ENCODE results near the gene CDT1. TPM values are rescaled to one million over a fixed set of nuclear protein-coding genes. Genes with fewer than 3 reads are reported as not detected.

Gene CDT1
- polyA plus RNA-seq, 3 donors: 11.3 to 23.2 (median 19.1) TPM

GRCh38 chr16:88841521-88842307, 38.1 kb downstream of the CDT1 start:
- DNase-seq (ENCODE audit: extremely low read depth in 1 of 11, low read depth in 9 of 11, low spot score in 4 of 11): no peak

GRCh38 chr16:88842308-88842756, 38.7 kb downstream of the CDT1 start:
- DNase-seq (ENCODE audit: extremely low read depth in 1 of 11, low read depth in 9 of 11, low spot score in 4 of 11): no peak

- no peak for DNase-seq (ENCODE audit: extremely low read depth in 1 of 11, low read depth in 9 of 11, low spot score in 4 of 11)
Measured at GRCh38 chr16:88842806-88843205, 39.2 kb downstream of the CDT1 start.

- no peak for DNase-seq (ENCODE audit: extremely low read depth in 1 of 11, low read depth in 9 of 11, low spot score in 4 of 11)
Measured at GRCh38 chr16:88843256-88843655, 39.7 kb downstream of the CDT1 start.

- no peak for DNase-seq (ENCODE audit: extremely low read depth in 1 of 11, low read depth in 9 of 11, low spot score in 4 of 11)
Measured at GRCh38 chr16:88844419-88845036, 40.9 kb downstream of the CDT1 start.

- DNase-seq (ENCODE audit: extremely low read depth in 1 of 11, low read depth in 9 of 11, low spot score in 4 of 11): no peak
Measured at GRCh38 chr16:88846088-88846487, 42.5 kb downstream of the CDT1 start.

- DNase-seq (ENCODE audit: extremely low read depth in 1 of 11, low read depth in 9 of 11, low spot score in 4 of 11): no peak
Measured at GRCh38 chr16:88847654-88848053, 44.1 kb downstream of the CDT1 start.

- DNase-seq (ENCODE audit: extremely low read depth in 1 of 11, low read depth in 9 of 11, low spot score in 4 of 11): no peak
Measured at GRCh38 chr16:88848557-88848956, 45.0 kb downstream of the CDT1 start.

- no peak for DNase-seq (ENCODE audit: extremely low read depth in 1 of 11, low read depth in 9 of 11, low spot score in 4 of 11)
Measured at GRCh38 chr16:88850531-88851199, 47.1 kb downstream of the CDT1 start.

- no peak for DNase-seq (ENCODE audit: extremely low read depth in 1 of 11, low read depth in 9 of 11, low spot score in 4 of 11)
Measured at GRCh38 chr16:88851616-88852015, 48.0 kb downstream of the CDT1 start.

GRCh38 chr16:88853325-88853941, 49.8 kb downstream of the CDT1 start:
- DNase-seq (ENCODE audit: extremely low read depth in 1 of 11, low read depth in 9 of 11, low spot score in 4 of 11): no peak

- no peak for DNase-seq (ENCODE audit: extremely low read depth in 1 of 11, low read depth in 9 of 11, low spot score in 4 of 11)
Measured at GRCh38 chr16:88854306-88855111, 50.9 kb downstream of the CDT1 start.

GRCh38 chr16:88855176-88855575, 51.6 kb downstream of the CDT1 start:
- DNase-seq (ENCODE audit: extremely low read depth in 1 of 11, low read depth in 9 of 11, low spot score in 4 of 11): no peak

GRCh38 chr16:88855736-88856121, 52.1 kb downstream of the CDT1 start:
- no peak for DNase-seq (ENCODE audit: extremely low read depth in 1 of 11, low read depth in 9 of 11, low spot score in 4 of 11)

GRCh38 chr16:88856122-88856827, 52.7 kb downstream of the CDT1 start:
- DNase-seq (ENCODE audit: extremely low read depth in 1 of 11, low read depth in 9 of 11, low spot score in 4 of 11): no peak

- peak; percentile 83 to 97 (median 94) for DNase-seq (ENCODE audit: extremely low read depth in 1 of 11, low read depth in 9 of 11, low spot score in 4 of 11)
Measured at GRCh38 chr16:88856828-88857727, 53.5 kb downstream of the CDT1 start, which contains the start of the genes GALNS and TRAPPC2L. TSS of gene GALNS (minus strand) at chr16:88856947. CDS start at chr16:88856877, 70 bp downstream. TSS of gene TRAPPC2L (plus strand) at chr16:88857127. CDS start at chr16:88857151, 24 bp downstream.

- peak in 6 of 11 donors; percentile 33 to 66 (median 47) for DNase-seq (ENCODE audit: extremely low read depth in 1 of 11, low read depth in 9 of 11, low spot score in 4 of 11)
Measured at GRCh38 chr16:88857728-88858339, 54.2 kb downstream of the CDT1 start.

All from renal cortex interstitium (tissue), 11 donors.